Glomerular visceral epithelial cell (primary cell): ENCODE results near the gene ZNF579.

ENCODE experiments used
- DNase-seq: peaks from one replicate; pipeline ENCODE4 v3.0.0-alpha.2; 2016; ENCODE audit errors: extremely low spot score

The ZNF579 gene

DNA sequence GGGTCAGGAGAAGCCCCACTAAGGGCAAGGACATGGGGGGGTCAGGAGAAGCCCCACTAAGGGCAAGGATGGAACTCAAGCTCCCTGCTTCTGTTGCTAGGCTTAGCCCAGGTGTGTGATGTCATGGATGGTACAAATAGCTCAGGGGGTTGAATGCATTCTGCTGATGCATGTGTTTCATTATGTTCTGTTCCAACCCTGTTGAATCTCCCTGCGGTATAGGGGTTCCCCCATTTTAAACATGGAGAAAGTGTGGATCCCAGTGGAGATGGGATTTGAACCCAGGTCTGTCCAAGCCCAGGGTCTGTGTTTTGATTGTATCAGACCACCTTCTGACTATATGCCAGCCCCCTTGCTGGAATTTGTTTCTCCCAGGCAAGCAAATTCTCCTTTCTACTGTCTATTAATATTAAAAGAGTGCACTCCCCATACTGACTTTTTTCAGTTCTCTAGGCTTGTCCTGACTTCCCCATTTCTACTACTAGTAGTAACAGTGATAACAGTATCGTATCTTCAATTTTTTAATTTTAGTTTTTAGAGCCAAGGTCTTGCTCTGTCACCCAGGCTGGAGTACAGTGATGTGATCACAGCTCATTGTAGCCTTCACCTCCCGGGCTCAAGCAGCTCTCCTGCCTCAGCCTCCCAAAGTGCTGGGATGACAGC, 31.5 kb upstream of the ZNF579 start:
- no peak for DNase-seq

DNA sequence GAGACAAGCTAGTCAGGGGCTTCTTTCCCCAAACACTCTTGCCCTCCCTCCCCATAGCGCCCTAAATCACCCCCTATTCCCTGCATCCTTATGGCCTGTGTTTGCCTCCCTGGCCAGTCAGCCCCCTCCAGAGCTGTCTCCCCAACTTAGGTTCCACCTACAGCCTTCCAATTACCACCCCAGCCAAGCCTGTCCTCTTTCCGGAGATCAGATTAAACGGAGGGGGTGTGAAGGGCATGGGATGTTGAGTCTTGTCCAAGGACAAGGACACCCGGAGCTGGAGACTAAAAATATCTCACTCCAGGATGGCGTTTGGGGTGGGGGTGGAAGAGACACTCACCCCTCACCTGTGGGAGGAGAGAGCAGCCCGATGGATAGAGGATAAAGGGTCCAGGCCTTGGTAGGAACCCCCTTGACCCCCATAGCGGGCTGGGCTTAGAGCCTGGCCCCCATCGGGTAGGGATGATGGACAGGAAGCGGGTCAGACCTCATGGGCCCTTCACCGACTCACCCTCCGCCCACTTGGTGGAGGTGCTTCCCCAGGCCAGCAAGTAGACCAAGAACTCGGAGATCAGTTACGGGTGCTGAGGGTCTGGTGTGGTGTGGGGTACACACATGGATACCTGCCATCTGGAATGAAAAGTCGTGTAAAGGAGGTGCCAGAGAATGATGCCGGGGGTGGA, 30.8 kb upstream of the ZNF579 start:
- no peak for DNase-seq

DNA sequence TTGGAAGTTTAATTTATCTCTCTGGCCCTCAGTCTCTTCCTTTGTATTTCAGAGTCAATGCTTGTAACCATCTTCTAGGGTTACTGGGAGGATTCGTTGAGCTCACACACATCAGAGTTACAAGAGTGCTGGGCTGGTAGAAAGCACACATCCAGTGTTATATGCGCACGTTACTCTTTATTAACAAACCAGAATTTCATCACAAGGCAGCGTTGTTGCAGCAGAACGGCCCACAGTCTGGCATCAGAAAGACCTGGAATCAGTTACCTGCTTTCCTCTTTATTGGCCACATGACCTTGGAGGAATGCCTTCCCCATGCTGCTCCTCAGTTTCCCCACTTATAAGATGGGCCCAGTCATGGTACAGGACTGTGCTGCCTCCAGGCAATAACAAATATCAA, 28.7 kb upstream of the ZNF579 start:
- no peak for DNase-seq

DNA sequence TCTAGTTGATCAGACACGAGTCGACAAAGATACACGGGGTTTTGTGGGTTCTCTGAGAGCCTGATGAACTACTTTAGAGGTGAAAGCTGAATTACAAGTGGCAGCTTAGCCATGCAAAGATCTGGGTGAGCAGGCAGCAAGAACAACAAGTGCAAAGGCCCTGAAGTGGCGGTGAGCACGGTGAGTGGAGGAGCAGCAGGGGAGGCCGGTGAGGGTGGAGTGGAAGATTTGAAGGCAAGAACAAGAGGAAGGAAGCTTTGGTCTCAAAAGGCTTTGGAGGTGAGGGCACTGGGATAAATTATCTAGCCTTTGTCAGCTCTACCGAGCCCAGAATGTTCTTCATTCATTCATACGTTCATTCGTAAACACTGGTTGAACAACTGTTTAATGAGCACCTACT, 26.2 kb upstream of the ZNF579 start:
- no peak for DNase-seq

DNA sequence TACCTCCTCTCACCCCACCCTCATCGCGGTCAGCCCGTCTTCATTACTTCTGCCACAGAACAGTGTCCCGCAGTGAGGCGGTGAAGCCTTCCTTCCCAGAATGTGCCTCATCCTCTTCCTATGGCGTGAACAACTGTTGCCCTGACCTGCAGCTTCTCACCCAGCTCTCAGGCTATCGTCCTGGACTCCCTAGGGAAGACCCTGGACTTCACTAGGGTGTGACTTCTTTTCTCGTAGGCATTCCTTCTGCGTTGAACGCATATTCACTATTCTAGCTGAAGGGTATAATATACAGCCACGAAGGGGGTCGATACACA, 25.8 kb upstream of the ZNF579 start:
- no peak for DNase-seq

DNA sequence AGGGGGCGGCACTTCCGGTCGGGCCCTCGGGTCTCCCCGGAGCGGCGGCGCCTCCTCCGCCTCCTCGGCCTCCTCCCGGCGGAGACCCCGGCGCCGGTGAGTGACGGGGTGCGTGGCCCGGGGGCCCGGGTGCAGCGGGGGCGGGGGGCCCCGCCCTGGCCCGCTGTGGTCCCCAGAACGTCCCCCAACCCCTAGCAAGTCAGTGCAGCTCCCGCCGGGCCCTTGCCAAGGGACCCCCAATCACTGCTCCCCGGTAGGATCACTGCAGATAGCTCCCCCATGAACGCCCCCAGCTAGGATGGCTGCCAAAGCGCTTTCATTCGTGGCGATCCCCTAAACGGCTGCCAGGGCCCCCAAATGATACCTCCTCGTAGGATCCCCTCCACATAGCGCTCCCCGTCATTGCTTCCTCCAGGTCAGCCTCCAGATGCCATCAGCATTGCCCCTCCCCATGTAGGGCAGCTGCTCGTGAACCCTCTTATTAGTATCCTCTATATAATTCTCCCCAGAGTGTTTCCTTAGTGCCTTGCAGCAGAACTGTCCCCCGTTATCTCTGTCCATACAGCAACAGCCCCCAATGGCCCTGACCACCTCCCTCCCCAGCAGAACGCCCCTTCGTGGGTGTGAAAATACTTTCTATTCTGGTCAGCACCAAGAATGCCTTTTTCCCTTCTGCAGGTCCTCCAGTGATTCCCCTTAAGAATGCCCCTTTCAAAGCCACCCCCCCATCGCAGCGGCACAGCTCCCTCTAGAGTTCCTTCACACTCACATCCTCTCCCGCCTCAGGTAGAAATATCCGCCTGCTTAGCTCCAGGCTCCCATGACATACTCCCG, 25.2 kb upstream of the ZNF579 start, which contains the start of gene ZNF865:
Gene ZNF865, plus strand, starts transcription at position 11 of the 834 bp plus-strand sequence. CDS start 7,972 bp downstream, outside the sequence.
- peak; percentile 89 for DNase-seq

DNA sequence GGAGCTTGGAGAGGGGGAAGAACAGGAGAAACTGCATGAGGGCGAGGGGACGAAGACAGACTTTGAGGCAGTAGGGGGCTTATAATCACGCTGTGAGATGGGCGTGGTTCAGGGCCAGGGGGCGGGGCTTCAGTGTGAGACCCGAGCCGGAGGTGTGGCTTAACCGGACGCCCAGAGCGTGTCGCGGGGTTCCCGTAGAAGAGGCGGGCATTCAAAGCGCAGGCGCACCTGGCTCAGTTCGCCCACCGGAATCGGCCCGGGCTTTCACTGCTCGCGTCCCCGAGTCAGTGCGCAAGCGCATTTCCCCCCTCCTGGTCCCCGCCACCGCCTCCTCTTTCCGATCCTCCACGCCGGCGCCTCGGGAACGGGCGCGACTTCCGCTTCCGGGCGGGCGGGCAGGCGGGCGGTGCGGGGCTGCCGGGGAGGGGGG, 24.6 kb upstream of the ZNF579 start:
- DNase-seq = peak; percentile 98

DNA sequence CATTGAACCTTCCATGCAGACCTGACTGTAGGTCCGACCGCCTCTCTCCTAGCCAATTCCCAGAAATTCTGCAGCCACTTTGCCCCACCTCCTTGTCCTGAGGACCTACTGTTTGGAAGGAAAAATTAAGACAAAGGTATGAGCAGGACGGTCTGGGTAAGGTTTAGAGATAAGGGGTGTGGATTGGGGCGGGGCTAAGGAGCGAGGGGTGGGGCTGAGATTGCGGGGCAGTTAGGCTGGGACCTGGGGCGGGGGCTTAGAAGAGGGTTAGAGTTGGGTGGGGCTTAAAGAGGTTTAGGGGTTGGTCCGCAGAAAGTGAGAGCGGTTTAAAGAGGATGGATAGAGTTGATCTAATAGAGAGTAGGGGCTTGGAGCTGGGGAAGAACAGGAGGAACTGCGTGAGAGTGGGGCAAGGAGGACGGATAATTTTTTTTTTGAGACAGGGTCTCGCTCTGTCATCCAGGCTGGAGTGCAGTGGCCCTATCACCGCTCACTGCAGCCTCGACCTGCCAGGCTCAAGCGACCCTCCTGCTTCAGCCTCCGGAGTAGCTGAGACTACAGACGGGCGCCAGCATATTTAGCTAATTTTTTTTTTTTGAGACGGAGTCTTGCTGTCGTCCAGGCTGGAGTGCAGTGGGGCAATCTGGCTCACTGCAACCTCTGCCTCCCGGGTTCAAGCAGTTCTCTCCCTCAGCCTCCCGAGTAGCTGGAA, 23.1 kb upstream of the ZNF579 start:
- DNase-seq = no peak

DNA sequence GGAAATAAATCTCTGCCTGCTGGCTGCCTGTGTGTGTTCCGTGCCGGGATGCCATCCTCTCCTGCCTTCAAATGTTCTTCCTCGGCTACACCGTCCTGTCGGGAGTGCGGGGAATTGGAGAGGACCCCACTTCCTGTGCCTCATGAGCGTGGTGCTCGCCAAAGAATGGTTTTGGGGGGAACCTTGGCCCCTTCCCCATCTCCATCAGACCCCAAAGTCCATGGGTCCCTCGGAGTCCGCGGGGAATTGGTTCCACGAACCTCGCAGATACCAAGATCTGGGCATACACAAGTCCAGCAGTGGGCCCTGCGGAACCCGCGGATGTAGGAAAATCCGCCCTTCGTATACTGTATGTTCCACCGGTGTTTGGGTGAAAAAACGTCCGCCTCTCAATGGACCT, 22.5 kb upstream of the ZNF579 start:
- DNase-seq = no peak

DNA sequence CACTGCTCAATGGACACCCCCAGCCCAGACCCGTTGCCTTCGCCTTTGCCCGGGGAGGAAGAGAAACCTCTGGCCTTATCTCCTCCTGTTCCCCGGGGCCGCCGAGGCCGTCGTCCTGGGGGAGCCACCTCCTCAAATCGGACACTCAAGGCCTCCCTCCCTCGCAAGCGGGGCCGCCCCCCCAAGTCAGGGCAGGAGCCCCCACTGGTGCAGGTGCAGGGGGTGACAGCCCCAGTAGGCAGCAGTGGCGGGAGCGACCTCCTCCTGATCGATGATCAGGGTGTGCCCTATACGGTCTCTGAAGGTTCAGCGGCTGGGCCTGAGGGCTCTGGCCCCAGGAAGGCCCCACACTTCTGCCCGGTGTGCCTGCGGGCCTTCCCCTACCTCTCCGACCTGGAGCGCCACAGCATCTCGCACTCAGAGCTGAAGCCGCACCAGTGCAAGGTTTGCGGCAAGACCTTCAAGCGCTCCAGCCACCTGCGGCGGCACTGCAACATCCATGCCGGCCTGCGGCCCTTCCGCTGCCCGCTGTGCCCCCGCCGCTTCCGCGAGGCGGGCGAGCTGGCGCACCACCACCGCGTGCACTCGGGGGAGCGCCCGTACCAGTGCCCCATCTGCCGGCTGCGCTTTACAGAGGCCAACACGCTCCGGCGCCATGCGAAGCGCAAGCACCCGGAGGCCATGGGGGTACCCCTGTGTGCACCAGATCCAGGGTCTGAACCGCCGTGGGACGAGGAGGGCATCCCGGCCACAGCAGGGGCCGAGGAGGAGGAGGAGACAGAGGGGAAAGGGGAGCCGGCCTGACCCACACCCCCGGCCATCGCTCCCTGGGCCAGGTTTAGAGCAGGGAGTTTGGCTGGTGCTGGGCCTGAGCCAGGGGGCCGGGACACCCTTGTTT, 21.7 kb upstream of the ZNF579 start:
- DNase-seq = no peak

DNA sequence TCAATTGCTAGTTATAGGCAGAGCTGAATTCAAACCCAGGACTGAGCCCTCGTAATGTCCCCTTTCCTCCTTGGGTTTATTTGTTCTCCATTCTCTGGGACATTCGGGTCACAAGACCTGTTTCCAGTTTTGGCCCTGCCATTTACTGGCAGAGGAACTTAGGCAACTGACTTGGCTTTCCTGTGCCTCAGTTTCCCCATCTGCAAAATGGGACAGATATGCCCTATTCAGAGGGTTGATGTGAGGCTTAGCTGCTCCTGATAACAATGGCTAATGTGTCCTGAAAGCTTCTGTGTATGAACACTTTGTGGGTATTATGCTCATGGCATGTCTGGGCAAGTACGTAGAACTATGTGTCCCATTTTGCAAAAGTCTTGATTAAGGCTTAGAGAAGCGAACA, 20.4 kb upstream of the ZNF579 start:
- no peak for DNase-seq

DNA sequence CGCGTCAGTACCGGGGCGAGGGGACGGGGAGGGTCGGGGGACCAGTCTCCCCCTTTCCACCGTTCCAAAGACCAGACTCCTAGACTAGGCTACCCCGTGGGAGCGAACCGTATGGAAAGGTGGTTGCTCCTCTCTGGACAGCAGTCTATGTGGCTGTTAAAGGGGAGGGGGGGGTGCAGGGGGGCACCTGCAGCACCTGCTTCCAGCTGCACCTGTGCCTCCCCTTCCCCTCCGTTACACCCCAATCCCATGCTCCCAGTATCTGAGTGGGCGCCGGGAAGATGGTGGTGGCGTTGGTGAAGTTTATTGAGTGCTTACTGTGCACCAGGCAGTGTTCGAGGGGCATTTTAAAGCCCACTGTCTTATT, 20.0 kb upstream of the ZNF579 start:
- no peak for DNase-seq

DNA sequence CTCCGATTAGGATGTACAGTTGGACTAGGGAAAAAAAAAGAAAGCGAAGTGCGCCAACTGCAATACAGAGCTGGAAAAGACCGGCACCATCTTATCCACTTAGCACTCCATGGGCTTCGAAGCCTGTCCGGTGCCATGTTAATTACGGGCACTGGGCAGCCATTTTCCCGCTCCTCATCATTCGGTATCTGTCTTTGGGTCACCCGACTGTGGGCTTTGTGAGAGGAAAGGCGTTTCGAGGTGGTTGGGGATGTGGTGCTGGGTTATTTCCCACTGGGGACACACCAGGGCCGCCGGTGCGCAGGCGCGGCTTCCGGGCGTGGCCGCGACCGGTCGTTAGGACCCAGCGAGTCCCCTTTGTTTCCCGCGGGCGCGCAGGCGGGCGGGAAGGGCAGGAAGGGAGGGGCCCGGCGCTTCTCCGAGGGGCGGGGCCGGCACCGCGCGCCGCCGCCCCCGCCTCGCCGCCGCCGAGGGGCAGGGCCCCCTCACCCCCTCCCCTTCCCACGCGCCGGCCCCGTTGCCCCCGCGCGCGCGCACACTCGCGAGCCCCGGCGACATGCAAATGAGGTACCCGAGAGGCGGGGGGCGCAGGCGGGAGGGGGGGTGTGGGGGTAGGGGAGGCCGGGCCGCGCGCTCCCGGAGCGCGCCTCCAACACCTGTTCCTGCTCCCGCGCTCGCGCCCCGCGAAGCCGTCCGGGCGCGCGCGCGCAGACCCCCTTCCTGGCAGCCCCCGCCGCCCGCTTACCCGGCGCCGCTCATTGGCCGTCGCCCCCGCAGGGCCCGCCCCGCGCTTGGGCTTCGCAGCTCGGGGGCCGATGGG, 19.4 kb upstream of the ZNF579 start, which contains the start of gene ZNF524:
Gene ZNF524, plus strand, starts transcription at position 447 of the 820 bp plus-strand sequence. CDS start 1,825 bp downstream, outside the sequence.
- peak; percentile 90 for DNase-seq

DNA sequence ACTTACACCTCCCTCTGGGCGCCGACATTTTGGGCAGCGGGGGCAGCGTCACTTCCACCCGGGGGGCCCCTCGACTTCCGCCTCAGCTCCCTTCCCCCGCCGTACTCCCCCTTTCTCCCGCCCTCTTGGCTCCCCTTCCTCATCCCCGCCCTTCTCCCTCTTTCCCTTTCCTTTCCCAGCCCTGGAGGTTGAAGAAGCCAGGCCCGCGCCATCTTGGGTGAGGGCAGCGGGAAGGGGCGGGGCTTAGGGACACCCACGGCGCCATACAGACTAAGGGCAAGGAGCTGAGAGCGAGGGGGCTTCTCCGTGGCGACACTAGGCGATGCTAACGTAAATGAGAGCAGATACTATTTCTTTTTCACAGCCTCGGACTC, 18.8 kb upstream of the ZNF579 start, which contains the start of gene FIZ1:
Gene FIZ1, minus strand, starts transcription at position 50 of the 374 bp plus-strand sequence. CDS start 1,652 bp downstream, outside the sequence.
- DNase-seq = peak; percentile 100

DNA sequence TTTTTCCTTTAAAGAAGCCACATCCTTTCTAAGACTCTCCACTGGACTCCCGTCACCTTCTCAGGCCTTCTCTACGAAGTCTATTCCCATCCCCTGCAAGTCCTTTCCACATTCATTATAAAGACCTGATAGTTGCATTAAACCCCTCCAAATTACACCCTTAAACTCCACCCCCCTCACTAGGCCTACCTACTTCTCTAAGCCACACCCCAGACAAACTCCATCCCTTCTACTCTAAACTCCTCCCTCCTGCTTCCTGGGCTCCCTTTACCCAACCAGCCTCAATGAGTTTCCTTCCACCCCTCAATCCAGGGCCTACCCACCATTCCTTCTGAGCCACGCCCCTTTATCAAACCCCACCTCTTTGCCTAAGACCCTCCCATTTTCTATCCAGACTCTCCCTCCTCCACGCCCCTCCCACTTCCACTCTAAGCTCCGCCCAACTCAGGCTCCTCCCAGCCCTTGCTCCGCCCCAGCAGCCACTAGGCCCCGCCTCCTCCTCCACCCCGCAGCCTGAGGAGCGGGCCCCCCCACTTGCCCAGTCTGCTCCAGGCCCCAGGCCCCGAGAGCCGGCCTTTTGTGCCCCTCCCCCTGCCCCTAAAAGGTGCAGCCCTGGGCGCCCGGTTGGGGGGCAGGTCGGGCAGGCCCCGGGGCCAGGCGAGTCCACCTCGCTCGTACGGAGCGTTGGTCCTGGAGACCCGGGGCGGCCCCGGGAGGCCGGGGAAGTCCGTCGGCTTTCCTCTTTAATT, 18.2 kb upstream of the ZNF579 start:
- peak; percentile 98 for DNase-seq

DNA sequence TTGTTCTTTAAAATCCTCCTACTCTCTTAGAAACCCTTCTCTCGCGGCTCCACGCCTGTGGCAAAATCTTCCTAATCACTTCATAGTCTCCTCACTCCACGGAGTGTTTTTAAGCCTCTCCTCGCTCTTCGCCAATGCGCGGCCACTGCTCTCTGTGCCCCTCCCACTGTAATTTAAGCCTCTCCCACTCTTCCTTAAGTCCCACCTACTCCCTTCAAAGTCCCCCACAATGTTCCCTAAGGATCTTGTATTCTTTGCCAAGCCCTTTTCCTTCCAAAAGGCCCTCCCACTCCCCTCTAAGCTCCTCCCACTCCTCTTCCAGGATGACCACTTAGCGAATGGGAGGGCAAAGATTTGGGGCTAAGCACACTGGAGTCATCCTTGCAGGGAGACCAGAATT, 17.4 kb upstream of the ZNF579 start:
- DNase-seq = no peak

DNA sequence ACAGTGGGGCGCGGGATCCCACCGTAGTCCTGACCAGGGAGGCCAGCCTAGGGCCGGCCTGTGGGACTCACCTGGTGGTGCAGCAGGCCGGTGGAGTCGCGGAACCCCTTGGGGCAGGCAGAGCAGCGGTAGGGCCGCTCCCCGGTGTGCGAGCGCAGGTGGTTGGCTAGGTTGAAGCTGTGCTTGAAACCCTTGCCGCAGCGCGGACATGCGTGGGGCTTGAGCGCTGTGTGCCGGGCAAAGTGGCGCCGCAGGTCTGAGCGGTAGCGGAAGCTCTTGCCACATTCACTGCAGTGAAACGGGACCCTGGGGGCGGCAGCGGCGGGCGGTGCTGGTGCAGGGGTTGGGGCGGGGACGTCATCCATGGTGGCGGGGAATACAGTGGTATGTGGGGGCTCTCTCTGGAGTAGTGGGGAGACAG, 16.9 kb upstream of the ZNF579 start:
- no peak for DNase-seq

DNA sequence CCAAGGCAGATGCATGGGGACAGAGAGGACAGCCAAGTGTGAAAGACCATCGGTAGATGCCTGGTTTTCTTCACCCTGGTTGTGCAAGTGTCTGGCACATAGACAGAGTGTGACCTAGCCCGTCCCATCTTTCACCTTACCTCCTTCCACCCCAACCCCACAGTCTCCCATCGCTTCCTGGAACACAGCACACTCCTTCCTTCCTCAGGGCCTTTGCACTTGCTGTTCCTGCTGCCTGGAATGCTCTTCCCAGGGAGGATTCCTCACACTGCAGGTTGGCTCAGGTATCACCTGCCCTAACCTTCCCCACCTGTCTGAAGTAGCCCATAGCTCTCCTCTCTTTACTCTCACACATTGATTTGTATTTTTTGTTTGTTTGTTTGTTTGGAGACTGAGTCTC, 15.7 kb upstream of the ZNF579 start:
- DNase-seq = no peak

DNA sequence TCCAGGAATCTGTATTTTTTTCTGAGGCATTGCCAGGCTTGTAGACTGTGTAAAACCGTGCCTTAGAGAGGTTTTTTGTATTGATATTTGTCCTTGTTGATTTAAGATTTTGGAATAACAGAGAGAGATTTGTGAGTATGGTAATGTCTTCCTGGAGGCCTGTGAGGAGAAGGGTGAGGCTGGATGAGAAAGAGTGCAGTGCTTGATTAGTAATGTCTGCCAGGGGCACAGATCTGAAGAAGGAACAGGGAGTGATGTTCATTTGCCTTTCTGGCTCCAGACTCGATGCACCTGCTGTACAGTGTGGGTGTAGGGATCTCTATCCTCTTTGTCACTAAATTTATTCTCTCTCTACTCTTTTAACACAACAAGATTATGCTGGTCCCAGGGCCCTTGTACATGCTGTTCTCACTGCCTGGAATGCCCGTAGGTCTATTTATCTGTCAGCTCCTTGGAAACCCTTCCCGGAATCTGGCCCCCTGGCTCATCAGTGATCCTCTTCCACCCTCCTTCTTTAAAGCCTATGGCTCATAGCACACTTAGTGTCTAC, 14.4 kb upstream of the ZNF579 start:
- no peak for DNase-seq
